Astrocyte of the hippocampus (primary cell): ENCODE data around the gene TAF1B.
"Not testable (repeated sequence)": the region's sequence is repeated elsewhere in the genome, so short reads cannot be mapped to it uniquely, and the experiment has no call there.

ENCODE experiments used
- DNase-seq: peaks from one replicate; pipeline ENCODE4 v3.0.0; 2011; ENCODE audit warnings: low read depth, low spot score

The TAF1B gene

GRCh38 chr2:9879455-9880194, 36.4 kb downstream of the TAF1B start:
- no peak for DNase-seq

GRCh38 chr2:9883897-9884296, 40.6 kb downstream of the TAF1B start:
- no peak for DNase-seq

- no peak for DNase-seq
Observed at GRCh38 chr2:9884436-9884835, 41.2 kb downstream of the TAF1B start.

GRCh38 chr2:9885036-9885684, 41.9 kb downstream of the TAF1B start:
- peak; percentile 14 for DNase-seq

- DNase-seq: no peak
Observed at GRCh38 chr2:9887513-9887912, 44.2 kb downstream of the TAF1B start.

GRCh38 chr2:9889812-9890261, 46.6 kb downstream of the TAF1B start:
- no peak for DNase-seq

DNA sequence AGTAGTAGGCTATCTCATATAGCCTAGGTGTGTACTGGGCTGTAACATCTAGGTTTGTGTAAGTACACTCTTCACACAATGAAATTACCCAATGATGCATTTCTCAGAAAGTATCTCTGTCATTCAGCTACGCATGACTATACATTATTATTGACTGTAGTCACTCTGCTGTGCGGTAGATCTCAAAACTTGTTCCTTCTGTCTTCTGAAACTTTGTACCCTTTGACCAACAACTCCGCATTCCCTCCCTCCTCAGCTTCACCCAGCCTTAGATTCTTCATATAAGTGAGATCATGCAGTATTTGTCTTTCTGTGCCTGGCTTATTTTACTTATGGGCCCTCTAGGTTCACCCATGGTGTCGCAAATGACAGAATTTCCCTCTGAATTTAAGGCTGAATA, 49.0 kb downstream of the TAF1B start:
- no peak for DNase-seq

- peak; percentile 9 for DNase-seq
Observed at GRCh38 chr2:9895669-9896590, 52.7 kb downstream of the TAF1B start.

DNA sequence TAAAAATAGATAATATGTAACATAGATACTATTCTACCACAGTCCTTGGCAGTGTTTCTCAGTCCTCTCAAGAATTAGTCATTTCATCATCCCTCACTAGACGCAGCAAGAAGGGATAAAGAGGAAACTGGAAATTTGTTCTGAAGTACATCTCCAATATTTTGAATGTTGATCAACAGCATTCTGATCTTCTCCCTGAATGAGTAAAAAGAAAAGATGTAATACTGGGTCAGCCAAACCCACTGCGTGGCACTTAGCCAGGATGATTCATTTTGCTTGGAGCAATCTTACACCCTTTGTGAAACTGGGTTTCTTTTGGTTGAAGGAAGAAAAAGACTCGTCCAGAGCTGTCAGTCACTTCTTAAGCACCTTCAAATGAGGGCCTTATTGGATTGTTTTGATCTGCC, 54.1 kb downstream of the TAF1B start:
- DNase-seq: peak; percentile 95

DNA sequence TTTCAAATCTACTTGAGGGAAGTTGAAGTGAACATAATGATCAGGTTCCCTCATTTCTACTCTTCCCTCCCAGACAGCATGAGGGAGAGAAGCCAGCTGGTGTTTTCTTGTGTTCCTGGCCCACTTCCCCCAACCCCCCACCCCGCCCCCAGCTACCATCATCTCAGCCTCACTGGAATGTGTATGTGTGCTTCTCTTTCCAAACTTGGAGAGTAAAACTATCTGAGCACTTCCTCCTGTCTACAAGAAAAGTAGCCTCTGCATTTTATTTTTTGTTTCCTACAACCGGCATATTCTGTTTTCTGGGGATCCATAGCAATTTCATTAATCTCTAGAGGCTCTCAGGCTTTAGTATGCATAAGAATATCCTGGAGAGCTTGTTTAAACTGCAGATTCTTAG, 54.6 kb downstream of the TAF1B start:
- DNase-seq: no peak

GRCh38 chr2:9905413-9905812, 62.1 kb downstream of the TAF1B start:
- no peak for DNase-seq

GRCh38 chr2:9907402-9907801, 64.1 kb downstream of the TAF1B start:
- no peak for DNase-seq

DNA sequence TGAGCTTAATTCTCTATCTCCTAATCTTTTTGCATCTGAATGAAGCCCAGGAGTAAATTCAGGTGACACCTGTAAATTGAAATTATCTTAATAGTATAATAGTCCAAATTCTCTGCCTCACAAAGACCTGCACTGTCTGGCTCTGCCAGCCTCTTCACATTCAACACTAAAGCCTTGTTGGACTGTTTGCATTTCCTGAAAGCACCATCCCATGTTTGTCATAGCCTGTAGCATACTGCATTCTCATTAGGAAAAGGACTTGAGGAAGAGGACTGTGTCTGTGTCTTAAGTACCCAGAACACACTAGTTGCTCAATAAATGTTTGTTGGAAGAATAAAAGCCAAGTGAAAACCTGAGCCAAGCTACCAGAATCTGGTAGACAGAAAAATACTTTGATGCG, 65.4 kb downstream of the TAF1B start:
- DNase-seq: no peak

DNA sequence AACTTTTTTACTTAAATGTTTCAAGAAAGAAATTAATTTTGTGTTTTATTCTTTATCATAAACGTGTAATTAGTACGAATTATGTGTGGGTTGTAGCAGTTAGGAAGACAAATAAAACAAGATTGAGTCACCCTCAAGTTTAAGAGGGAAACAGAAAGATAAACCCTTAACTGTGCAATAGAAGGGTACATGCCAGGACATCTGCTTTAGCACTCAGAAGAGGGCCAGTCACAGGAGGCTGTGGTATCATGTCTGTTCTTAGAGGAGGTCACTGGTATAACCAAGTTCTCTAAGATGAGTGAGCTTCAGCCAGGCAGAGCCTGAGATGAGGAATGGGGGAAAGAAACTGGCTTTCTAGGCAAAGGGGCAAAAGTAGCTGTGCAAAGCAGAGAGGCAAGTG, 65.8 kb downstream of the TAF1B start:
- DNase-seq: no peak

GRCh38 chr2:9910699-9911098, 67.4 kb downstream of the TAF1B start:
- DNase-seq: no peak

- no peak for DNase-seq
Observed at GRCh38 chr2:9912468-9912867, 69.2 kb downstream of the TAF1B start.

DNA sequence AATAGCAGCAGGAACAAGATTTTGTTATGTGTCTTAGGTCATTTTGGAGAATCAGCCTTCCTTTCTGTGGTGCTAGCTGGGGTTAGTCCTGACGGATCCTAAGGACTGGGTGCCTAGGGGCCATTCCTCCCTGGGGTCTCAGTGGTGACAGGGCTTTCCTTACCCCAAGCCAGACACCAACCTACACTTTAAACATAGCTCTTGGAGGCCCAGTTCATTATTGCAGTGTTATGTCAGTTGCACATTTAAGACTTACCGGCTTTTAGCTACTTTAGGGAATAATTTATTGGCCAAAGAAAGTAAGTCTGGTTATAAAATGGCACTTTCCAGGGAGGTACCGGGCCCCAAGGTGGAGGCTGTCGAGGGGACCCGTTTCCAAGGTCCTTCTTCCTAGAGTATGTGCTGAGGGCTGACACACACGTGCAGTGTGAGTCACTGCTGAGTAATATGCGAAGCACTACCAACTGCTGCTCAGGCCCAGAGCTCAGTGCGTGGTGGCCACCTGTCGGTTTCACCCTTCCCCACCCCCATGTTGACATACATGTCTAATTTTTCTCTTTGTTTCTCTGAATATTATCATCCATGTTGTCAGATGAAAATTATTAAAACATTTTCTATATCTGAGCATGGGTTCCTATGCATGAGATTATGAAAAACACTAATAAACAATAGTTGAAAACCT, 71.3 kb downstream of the TAF1B start:
- DNase-seq: peak; percentile 83

DNA sequence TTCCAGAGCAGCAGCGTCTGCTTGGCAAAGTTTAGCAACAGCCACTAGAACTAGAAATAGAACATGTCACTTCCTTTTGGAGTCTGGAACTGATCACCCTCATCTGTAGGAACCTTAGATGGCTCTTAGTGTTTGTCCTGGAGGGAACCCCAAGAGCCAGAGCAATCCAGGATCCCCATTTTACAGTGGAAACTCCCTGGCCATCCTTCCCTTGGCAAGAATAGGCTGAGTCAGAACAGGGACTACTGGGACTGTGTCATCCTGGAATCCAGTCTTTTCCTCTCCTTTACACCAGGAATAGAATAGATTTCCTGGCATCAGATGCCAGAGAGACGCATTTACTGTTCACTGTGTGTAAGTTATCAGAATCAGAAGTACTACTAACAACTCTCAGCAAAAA, 75.0 kb downstream of the TAF1B start:
- no peak for DNase-seq

DNA sequence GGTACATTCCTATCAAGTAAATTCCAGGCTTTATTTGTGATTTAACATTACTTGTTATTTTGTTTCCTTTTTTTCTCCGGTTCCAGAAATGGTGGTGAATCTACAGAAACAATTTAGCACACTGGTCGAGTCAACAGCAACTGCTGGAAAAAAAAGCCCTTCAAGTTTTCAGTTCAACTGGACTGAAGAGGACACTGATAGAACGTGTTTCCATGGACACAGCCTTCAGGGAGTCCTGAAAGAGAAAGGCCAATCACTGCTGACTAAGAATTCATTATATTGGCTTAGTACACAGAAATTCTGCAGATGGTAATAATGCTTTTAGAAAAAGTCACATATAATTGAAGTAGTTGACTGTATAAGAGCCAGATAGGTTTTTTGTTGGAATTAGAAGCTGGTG, 76.2 kb downstream of the TAF1B start:
- no peak for DNase-seq

GRCh38 chr2:9927020-9927419, 83.7 kb downstream of the TAF1B start:
- DNase-seq: not testable (repeated sequence)

- no peak for DNase-seq
Observed at GRCh38 chr2:9937258-9937657, 94.0 kb downstream of the TAF1B start.

- no peak for DNase-seq
Observed at GRCh38 chr2:9937968-9938367, 94.7 kb downstream of the TAF1B start.
